ENCODE measurements around the gene BIRC6. TPM values are rescaled to one million over a fixed set of nuclear protein-coding genes. Genes with fewer than 3 reads are reported as not detected.

BIRC6 gene
- total RNA-seq, 1 donor from 2014 or later = 32.7 TPM

DNA sequence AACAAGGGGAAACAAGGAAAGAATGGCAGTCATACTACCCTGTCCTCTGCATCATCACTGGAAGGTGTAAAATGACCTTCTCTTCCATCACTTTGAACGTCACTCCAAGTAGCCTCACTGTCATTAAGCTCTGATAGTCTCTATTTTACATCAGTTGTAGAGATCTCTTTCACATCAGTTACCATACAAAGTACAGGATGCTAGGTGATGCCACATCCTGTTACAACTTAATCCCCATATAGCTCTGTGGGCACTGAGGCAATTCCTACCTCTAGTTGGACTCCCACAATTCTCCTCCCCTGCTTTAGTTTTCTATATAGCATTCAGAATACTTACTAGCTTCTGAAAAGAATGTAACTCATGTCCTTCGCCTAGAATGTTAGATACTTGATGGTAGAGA, 215.9 kb downstream of the BIRC6 start:
- TF ChIP-seq, protein P1, sequence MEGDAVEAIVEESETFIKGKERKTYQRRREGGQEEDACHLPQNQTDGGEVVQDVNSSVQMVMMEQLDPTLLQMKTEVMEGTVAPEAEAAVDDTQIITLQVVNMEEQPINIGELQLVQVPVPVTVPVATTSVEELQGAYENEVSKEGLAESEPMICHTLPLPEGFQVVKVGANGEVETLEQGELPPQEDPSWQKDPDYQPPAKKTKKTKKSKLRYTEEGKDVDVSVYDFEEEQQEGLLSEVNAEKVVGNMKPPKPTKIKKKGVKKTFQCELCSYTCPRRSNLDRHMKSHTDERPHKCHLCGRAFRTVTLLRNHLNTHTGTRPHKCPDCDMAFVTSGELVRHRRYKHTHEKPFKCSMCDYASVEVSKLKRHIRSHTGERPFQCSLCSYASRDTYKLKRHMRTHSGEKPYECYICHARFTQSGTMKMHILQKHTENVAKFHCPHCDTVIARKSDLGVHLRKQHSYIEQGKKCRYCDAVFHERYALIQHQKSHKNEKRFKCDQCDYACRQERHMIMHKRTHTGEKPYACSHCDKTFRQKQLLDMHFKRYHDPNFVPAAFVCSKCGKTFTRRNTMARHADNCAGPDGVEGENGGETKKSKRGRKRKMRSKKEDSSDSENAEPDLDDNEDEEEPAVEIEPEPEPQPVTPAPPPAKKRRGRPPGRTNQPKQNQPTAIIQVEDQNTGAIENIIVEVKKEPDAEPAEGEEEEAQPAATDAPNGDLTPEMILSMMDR (IDR thresholded peaks at IDR 0.05; ENCODE audit: borderline replicate concordance) = no peak
- H3K4me1 ChIP-seq = no peaks in the 10 kb centered on the region
- H3K27ac ChIP-seq (replicated peaks) = no peak overlapping the region
- H3K9me3 ChIP-seq (replicated peaks) = no peaks in the 10 kb centered on the region
- peaks cover 26% of the 10 kb centered on the region for H3K36me3 ChIP-seq
- no peak overlapping the region for H3K4me3 ChIP-seq
- DNase-seq = no peak
- intact Hi-C loops (cut with micrococcal nuclease) = no loop called here
- H3K27me3 ChIP-seq (ENCODE audit: low read depth) = no peaks in the 10 kb centered on the region

DNA sequence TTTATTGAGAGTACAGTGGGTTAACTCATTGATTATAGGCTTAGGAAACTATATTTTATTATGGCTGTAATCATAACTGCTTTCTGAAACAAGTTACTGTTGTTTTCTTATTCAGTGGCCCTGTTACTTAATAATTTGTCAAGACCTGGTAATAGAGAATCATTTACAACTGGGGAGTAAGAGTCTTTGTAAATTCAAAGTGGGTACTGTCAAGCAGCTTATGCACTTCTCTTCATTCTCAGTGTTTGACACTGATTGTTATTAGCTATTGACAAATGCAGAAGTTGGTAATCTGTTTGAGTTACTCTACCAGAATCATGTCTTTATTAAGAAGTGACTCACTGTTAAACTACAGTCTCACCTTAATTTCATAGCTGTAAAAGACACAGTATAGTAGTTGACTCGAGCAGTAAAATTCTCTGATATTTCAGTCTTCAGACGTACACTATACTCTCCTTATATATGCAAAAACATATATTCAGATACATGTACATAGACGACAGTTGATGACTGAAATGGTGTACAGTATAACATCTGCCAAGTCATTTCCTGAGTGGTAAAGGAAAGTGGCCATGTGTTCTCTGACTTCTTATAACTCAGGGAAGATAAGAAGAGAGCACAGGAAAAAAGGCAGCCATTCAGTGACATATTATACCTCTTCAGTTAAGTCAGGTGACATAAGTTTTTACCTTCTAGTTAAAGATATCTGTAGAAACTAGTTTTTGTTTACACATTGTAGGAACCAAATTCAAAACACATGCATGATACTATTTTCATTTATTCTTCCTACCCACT, 235.0 kb downstream of the BIRC6 start:
- TF ChIP-seq, protein P1 (IDR thresholded peaks at IDR 0.05; ENCODE audit: borderline replicate concordance) = no peak
- no peaks in the 10 kb centered on the region for H3K4me1 ChIP-seq
- no peak for DNase-seq
- no peak overlapping the region for H3K27ac ChIP-seq (replicated peaks)
- H3K27me3 ChIP-seq (ENCODE audit: low read depth) = no peaks in the 10 kb centered on the region
- no peak overlapping the region for H3K4me3 ChIP-seq
- intact Hi-C loops (cut with micrococcal nuclease) = no loop called here
- H3K36me3 ChIP-seq = no peaks in the 10 kb centered on the region
- H3K9me3 ChIP-seq (replicated peaks) = no peaks in the 10 kb centered on the region

- no peak overlapping the region for H3K27ac ChIP-seq (replicated peaks)
- TF ChIP-seq, protein P1 (IDR thresholded peaks at IDR 0.05; ENCODE audit: borderline replicate concordance) = no peak
- H3K36me3 ChIP-seq = peaks cover 22% of the 10 kb centered on the region
- no peaks in the 10 kb centered on the region for H3K9me3 ChIP-seq (replicated peaks)
- no peak overlapping the region for H3K4me3 ChIP-seq
- no peaks in the 10 kb centered on the region for H3K27me3 ChIP-seq (ENCODE audit: low read depth)
- intact Hi-C loops (cut with micrococcal nuclease) = no loop called here
- no peak for DNase-seq
- no peaks in the 10 kb centered on the region for H3K4me1 ChIP-seq
Observed at GRCh38 chr2:32594573-32594972, 237.8 kb downstream of the BIRC6 start.

GRCh38 chr2:32611366-32611765, 254.5 kb downstream of the BIRC6 start:
- Histone ChIP-seq H3K36me3 (peaks cover 87% of the 10 kb centered on the region), H3K9me3 (replicated peaks) (no peaks in the 10 kb centered on the region), H3K4me3 (no peak overlapping the region), H3K27ac (replicated peaks) (no peak overlapping the region), H3K27me3 (ENCODE audit: low read depth) (no peaks in the 10 kb centered on the region), H3K4me1 (no peaks in the 10 kb centered on the region)
- no peak for DNase-seq
- intact Hi-C loops (cut with micrococcal nuclease) = no loop called here
- TF ChIP-seq, protein P1 (IDR thresholded peaks at IDR 0.05; ENCODE audit: borderline replicate concordance) = no peak

GRCh38 chr2:32611771-32612170, 254.9 kb downstream of the BIRC6 start:
- Histone ChIP-seq H3K36me3 (peaks cover 87% of the 10 kb centered on the region), H3K27ac (replicated peaks) (no peak overlapping the region), H3K27me3 (ENCODE audit: low read depth) (no peaks in the 10 kb centered on the region), H3K9me3 (replicated peaks) (no peaks in the 10 kb centered on the region), H3K4me1 (no peaks in the 10 kb centered on the region), H3K4me3 (no peak overlapping the region)
- DNase-seq = no peak
- intact Hi-C loops (cut with micrococcal nuclease) = no loop called here
- TF ChIP-seq, protein P1 (IDR thresholded peaks at IDR 0.05; ENCODE audit: borderline replicate concordance) = no peak
